ENCODE measurements around the gene ASRGL1. TPM values are rescaled to one million over a fixed set of nuclear protein-coding genes. Genes with fewer than 3 reads are reported as not detected.
A peak's percentile ranks its signal among the peaks of the same experiment; 100 is the strongest.
"Not testable (repeated sequence)": the region's sequence is repeated elsewhere in the genome, so short reads cannot be mapped to it uniquely, and the experiment has no call there.

The ASRGL1 gene
- total and polyA plus RNA-seq, 2 of the 13 experiments (the other 11 are each of a cell fraction or from before 2014, with no cell fraction given) = 50.8 to 97.5 TPM

DNA sequence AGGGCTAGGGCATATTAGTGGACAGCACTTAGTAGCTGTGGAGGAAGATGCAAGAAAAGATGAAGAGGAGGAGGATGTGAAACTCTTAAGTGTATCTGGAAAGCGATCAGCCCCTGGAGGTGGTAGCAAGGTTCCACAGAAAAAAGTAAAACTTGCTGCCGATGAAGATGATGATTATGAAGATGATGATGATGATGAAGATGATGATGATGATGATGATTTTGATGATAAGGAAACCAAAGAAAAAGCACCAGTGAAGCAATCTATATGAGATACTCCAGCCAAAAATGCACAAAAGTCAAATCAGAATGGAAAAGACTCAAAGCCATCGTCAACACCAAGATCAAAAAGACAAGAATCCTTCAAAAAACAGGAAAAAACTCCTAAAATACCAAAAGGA lies 6.0 kb upstream of the ASRGL1 start:
- H3K79me2 ChIP-seq (ENCODE audit: insufficient read depth, low read length); H3K4me2 ChIP-seq (ENCODE audit: low read depth, low read length); H2AFZ ChIP-seq (ENCODE audit: low read length); POLR2A ChIA-PET; intact Hi-C loops (cut with micrococcal nuclease; ENCODE audit: unreplicated experiment); ATAC-seq; BruUV-seq (replicated peaks); H3K27ac ChIP-seq (ENCODE audit: extremely low read length, insufficient read depth, low read length); H3K4me3 ChIP-seq (replicated peaks in 1 of 3; ENCODE audit: insufficient read depth in 1 of 3, low read depth in 2 of 3, low read length in 3 of 3); DNase-seq (ENCODE audit: low spot score); H3K36me3 ChIP-seq (replicated peaks in 1 of 2; ENCODE audit: control insufficient read depth in 1 of 2, insufficient read depth in 2 of 2, low read length in 2 of 2); H4K20me1 ChIP-seq (ENCODE audit: insufficient read depth, low read length); H3K9me3 ChIP-seq (ENCODE audit: low read length); H3K9ac ChIP-seq (ENCODE audit: insufficient read depth, low read depth, low read length); CTCF ChIA-PET (ENCODE audit: low intra/inter-chr PET ratio, low total read pairs); in situ Hi-C loops (cut with HindIII; ENCODE audit: extremely low pct_ligation_motif_present, low pct_unique_long_range_greater_than_20kb); FAIRE-seq; TF ChIP-seq CREB1 (CRISPR knock-in tag; IDR thresholded peaks at IDR 0.05): not testable (repeated sequence)
- Histone ChIP-seq H3K4me1 (ENCODE audit: insufficient read depth, low read length) (peaks cover 28% of the 10 kb centered on the region), H3K27me3 (ENCODE audit: control insufficient read depth in 1 of 2, insufficient read depth in 2 of 2, low read length in 2 of 2) (peaks cover 4 to 46% of the 10 kb centered on the region in 2 experiments; a peak in 2 of 5 replicates)
- TF ChIP-seq CREB1 (IDR thresholded peaks at IDR 0.05) = peak; percentile 65
- WGBS (ENCODE audit: low lambda C conversion rate) = 20% methylated on average over 3 of the region's 3 CpGs

DNA sequence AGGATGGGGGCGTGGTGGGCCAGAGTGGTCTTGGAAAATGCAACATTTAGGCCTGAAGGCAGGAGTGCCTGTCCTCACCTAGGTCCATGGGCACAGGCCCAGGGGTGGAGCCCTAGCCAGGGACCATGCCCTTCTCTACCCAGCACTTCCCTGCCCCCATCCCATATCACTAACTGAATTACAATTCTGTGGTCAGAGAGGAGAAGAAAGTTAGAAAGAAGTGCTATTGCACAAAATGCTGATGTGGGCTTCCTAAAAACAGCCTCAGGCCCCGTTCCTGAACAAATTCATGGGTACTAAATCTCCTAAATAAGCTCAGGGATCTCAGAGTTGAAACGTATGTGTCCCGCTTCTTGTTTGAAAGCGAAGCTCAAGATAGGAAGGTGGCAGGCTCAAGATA lies 3.5 kb upstream of the ASRGL1 start:
- FAIRE-seq = no peak
- H3K36me3 ChIP-seq (replicated peaks in 1 of 2; ENCODE audit: control insufficient read depth in 1 of 2, insufficient read depth in 2 of 2, low read length in 2 of 2) = no peaks in the 10 kb centered on the region
- in situ Hi-C loops (cut with HindIII; ENCODE audit: extremely low pct_ligation_motif_present, low pct_unique_long_range_greater_than_20kb) = no loop called here
- H3K9me3 ChIP-seq (ENCODE audit: low read length) = no peaks in the 10 kb centered on the region
- H3K27me3 ChIP-seq (ENCODE audit: control insufficient read depth in 1 of 2, insufficient read depth in 2 of 2, low read length in 2 of 2) = peaks cover 4 to 43% of the 10 kb centered on the region in 2 experiments; a peak in 3 of 5 replicates
- 54% methylated on average over 5 of the region's 5 CpGs for WGBS (ENCODE audit: low lambda C conversion rate)
- no peaks in the 10 kb centered on the region for H3K79me2 ChIP-seq (ENCODE audit: insufficient read depth, low read length)
- ChIA-PET POLR2A (no interaction called here), CTCF (ENCODE audit: low intra/inter-chr PET ratio, low total read pairs) (no interaction called here)
- intact Hi-C loops (cut with micrococcal nuclease; ENCODE audit: unreplicated experiment) = no loop called here
- no peak overlapping the region for H3K9ac ChIP-seq (ENCODE audit: insufficient read depth, low read depth, low read length)
- peaks cover 32% of the 10 kb centered on the region for H3K4me1 ChIP-seq (ENCODE audit: insufficient read depth, low read length)
- H3K27ac ChIP-seq (ENCODE audit: extremely low read length, insufficient read depth, low read length) = no peak overlapping the region
- H3K4me3 ChIP-seq (replicated peaks in 1 of 3; ENCODE audit: insufficient read depth in 1 of 3, low read depth in 2 of 3, low read length in 3 of 3) = no peak overlapping the region
- H3K4me2 ChIP-seq (ENCODE audit: low read depth, low read length) = no peak overlapping the region
- BruUV-seq (replicated peaks) = no TSS peak
- ATAC-seq = no peak
- H2AFZ ChIP-seq (ENCODE audit: low read length) = no peak overlapping the region
- DNase-seq (ENCODE audit: low spot score) = no peak
- H4K20me1 ChIP-seq (ENCODE audit: insufficient read depth, low read length) = no peaks in the 10 kb centered on the region
- TF ChIP-seq HDAC6 (IDR thresholded peaks at IDR 0.05; ENCODE audit: low read depth, low read length) (no peak), GRHL1 (CRISPR knock-in tag; conservative IDR thresholded peaks at IDR 0.05) (no peak), ZNF230 (CRISPR knock-in tag; IDR thresholded peaks at IDR 0.05) (no peak), CC2D1A (CRISPR knock-in tag; IDR thresholded peaks at IDR 0.05) (no peak), RFX1 (IDR thresholded peaks at IDR 0.05) (no peak), MEIS1 (CRISPR knock-in tag; IDR thresholded peaks at IDR 0.05; ENCODE audit: borderline replicate concordance) (no peak), TEAD3 (CRISPR knock-in tag; optimal IDR thresholded peaks at IDR 0.05; ENCODE audit: borderline replicate concordance) (no peak), KLF12 (CRISPR knock-in tag; IDR thresholded peaks at IDR 0.05; ENCODE audit: borderline replicate concordance) (no peak), SMAD9 (CRISPR knock-in tag; IDR thresholded peaks at IDR 0.05) (no peak), ZNF292 (CRISPR knock-in tag; IDR thresholded peaks at IDR 0.05; ENCODE audit: borderline replicate concordance, low read depth) (no peak), CENPBD1 (CRISPR knock-in tag; IDR thresholded peaks at IDR 0.05; ENCODE audit: borderline replicate concordance, low read depth) (no peak)
- TF ChIP-seq, protein P1, sequence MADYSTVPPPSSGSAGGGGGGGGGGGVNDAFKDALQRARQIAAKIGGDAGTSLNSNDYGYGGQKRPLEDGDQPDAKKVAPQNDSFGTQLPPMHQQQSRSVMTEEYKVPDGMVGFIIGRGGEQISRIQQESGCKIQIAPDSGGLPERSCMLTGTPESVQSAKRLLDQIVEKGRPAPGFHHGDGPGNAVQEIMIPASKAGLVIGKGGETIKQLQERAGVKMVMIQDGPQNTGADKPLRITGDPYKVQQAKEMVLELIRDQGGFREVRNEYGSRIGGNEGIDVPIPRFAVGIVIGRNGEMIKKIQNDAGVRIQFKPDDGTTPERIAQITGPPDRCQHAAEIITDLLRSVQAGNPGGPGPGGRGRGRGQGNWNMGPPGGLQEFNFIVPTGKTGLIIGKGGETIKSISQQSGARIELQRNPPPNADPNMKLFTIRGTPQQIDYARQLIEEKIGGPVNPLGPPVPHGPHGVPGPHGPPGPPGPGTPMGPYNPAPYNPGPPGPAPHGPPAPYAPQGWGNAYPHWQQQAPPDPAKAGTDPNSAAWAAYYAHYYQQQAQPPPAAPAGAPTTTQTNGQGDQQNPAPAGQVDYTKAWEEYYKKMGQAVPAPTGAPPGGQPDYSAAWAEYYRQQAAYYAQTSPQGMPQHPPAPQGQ (CRISPR knock-in tag; IDR thresholded peaks at IDR 0.05; ENCODE audit: borderline replicate concordance) = no peak
- TF ChIP-seq, protein P2, sequence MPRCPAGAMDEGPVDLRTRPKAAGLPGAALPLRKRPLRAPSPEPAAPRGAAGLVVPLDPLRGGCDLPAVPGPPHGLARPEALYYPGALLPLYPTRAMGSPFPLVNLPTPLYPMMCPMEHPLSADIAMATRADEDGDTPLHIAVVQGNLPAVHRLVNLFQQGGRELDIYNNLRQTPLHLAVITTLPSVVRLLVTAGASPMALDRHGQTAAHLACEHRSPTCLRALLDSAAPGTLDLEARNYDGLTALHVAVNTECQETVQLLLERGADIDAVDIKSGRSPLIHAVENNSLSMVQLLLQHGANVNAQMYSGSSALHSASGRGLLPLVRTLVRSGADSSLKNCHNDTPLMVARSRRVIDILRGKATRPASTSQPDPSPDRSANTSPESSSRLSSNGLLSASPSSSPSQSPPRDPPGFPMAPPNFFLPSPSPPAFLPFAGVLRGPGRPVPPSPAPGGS (CRISPR knock-in tag; IDR thresholded peaks at IDR 0.05) = no peak

All from HepG2 (cell line).